ENCODE results near the gene SEZ6L2.
"Not testable (repeated sequence)": the region's sequence is repeated elsewhere in the genome, so short reads cannot be mapped to it uniquely, and the experiment has no call there.

Gene SEZ6L2

DNA sequence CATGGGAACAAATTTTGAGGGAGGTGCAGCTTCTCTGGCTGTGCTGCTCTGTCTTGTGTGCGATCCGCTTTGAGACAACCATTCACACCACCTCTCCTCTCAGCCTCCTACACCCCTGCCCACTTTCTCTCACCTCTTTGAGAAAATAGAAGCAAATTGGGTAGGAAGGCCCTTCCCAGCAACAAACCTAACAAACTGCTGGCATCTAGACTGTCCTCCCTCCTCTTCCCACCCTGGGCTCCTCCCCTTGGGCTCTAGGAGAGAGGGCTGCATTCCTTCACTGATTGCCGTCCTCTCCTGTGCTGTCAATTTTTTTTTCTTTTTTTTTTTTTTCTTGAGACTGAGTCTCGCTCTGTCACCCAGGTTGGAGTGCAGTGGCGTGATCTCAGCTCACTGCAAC lies 49.8 kb downstream of the SEZ6L2 start:
- no peak for DNase-seq

DNA sequence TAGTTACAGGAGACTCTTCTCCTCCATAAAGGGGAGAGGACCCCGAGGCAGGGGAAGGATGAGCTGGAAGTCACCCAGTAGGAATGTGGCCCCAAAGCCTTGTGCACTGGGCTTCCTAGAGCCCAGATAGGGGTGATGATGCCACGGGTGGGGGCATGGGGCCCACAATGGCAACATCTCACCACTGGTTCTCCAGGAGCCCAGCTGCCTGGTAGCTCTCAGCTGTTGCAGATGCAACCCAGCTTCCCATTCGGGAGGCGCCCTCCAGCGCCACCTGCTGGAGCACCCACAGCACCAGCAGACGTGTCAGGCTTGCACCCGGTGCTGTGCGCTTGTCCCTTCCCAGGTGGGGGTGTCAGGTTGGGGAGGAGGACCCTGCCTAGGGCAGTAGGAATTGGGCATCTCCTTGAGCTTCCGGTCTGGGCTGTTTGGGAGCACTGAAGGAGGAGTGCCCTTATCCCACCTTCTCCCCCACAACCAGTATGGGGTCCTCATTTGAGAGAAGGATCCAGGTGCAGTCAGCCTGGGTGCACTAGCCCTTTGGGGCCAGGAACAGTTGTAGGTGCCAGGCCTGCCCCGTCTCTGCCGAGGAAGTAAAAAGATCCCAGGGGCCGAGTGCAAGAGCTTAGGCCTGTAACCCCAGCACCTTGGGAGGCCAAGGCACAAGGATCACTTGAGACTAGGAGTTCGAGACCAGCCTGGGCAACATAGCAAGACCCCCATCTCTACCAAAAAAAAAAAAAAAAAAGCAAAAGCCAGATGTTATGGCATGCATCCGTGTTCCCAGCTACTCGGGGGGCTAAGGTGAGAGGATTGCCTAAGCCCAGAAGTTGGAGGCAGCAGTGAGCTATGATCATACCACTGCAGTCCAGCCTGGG lies 50.7 kb downstream of the SEZ6L2 start:
- no peak for DNase-seq

DNA sequence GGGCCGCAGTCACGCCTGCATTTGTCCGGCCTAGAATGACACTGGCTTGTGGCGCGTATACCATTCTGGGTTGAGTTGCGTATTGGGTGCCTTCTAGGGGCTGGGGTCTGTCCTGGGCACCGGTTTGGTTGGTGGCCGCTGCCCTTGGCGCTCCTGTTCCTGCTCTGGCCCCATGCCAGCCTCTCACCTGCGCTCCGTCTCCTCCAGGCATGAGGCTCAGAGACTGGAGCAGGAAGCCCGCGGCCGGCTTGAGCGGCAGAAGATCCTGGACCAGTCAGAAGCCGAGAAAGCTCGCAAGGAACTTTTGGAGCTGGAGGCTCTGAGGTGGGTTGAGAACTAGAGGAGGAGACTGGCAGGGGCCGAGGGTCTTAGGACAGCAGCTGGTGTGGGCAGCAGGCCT lies 53.7 kb downstream of the SEZ6L2 start:
- no peak for DNase-seq

DNA sequence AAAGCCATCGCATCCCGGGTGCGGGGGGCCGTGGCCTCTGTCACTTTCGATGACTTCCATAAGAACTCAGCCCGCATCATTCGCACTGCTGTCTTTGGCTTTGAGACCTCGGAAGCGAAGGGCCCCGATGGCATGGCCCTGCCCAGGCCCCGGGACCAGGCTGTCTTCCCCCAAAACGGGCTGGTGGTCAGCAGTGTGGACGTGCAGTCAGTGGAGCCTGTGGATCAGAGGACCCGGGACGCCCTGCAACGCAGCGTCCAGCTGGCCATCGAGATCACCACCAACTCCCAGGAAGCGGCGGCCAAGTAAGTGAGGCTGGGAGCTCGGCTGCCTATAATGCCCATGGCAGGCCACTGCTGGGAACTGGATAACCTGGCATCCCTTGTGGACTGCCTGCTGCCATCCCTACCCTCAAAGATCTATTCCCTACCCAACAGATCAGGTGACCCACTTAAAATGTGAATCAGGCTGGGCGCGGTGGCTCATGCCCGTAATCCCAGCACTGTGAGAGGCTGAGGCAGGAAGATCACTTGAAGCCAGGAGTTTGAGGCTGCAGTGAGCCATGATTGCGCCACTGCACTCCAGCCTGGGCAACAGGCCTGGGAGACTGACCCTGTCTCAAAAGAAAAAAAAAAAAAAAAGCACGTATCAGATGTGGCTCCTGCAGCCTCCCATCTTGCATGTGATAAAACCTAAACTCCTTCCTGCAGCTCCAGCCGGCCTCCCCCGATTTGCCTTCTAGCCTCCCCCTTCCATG lies 54.6 kb downstream of the SEZ6L2 start:
- no peak for DNase-seq

DNA sequence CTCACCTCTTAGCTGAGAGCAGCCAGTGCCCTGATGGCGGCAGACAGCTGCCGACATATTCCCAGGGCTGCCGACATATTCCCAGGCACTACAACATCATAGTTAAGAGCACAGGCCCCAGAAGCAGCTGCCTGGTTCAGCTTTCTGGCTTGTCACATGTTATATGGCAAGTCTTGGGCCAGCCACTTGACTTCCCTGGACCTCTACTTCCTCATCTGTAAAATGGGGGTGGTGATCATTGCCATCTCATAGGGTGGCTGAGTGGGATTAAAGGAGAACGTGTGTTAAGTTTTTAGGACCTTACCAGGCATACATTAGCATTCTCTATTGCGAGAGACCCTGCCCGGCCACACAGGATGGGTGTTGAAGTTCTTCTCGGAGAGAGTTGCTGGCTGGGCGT lies 55.4 kb downstream of the SEZ6L2 start:
- DNase-seq: no peak

DNA sequence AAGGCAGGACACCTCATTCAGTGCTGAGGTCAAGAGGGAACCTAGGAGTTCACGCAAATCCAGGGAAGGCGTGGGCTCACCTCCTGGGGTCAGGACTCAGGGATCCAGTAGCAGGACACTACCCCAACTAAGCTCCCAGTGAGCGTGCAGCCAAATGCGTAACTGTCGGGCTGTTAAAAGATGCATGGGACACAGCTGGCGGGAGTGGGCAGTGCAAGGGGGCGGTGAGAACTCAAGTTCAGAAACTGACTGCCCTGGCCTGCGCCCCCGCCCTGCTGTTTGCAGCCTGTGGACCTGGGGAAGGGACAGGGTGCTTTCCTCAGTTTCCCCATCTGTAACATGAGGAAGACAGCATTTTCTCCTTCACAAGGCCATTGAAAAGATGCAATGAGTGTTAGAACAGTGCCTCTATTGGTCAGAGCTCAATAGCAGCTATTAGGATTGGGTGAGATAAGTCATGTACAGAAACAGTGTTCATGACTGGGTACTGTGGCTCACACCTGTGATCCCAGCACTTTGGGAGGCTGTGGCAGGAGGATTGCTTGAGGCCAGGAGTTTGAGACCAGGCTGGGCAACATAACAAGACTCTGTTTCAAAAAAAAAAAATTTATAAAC lies 56.5 kb downstream of the SEZ6L2 start:
- no peak for DNase-seq

DNA sequence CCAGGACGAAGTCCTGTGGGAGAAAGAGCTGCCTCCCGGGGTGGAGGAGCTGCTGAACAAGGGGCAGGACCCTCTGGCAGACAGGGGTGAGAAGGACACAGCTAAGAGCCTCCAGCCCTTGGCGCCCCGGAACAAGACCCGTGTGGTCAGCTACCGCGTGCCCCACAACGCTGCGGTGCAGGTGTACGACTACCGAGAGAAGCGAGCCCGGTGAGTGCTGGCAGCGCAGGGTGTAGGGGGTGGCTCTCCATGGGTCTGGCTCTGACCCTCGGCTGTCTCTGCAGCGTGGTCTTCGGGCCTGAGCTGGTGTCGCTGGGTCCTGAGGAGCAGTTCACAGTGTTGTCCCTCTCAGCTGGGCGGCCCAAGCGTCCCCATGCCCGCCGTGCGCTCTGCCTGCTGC lies 57.7 kb downstream of the SEZ6L2 start:
- no peak for DNase-seq

DNA sequence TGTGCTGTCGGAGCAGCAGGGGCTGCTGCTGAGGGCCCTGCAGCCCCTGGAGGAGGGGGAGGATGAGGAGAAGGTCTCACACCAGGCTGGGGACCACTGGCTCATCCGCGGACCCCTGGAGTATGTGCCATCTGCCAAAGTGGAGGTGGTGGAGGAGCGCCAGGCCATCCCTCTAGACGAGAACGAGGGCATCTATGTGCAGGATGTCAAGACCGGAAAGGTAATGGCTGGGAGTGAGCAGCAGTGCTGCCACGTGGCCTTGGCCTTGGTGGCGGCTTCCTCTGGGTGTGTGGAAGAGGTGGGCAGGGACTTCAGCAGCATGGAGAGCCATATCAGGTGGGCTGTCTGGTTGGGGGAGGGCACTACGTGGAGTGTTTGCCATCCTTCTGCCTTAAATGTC lies 59.1 kb downstream of the SEZ6L2 start:
- no peak for DNase-seq

DNA sequence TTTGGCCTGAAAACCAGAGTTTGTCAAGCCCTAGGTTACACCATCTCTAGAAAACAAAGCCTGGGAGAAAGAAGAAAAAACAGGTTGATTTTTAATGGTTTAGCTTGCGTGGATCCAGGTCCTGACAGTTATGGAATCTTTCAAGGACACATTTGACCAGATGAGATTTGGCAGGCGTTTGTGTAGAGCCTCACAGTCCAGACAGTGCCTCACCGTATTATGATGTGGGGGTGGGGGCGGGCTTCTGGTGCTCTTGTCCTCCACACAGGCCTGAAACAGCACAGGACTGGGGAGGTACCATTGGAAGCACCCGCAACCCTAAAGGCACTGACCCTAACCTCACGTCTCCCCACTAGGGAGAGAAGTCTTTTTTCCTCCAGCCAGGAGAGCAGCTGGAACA lies 59.5 kb downstream of the SEZ6L2 start:
- DNase-seq: no peak

DNA sequence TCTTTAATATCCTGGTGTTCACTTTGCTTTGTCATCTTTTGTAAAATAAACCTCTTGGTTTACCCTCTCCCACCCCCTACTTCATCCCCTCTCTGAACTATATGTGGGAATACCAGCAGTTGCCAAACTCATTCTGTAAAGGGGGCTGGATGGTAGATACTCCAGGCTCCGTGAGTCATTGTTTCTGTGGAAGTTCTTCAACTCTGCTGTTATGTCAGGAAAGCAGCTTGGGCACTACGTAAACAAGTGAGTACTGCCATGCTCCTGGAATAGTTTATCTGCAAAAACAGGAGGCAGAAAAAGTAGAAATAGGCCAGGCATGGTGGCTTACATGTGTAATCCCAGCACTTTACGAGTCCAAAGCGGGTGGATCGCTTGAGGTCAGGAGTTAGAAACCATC lies 61.5 kb downstream of the SEZ6L2 start:
- no peak for DNase-seq

DNA sequence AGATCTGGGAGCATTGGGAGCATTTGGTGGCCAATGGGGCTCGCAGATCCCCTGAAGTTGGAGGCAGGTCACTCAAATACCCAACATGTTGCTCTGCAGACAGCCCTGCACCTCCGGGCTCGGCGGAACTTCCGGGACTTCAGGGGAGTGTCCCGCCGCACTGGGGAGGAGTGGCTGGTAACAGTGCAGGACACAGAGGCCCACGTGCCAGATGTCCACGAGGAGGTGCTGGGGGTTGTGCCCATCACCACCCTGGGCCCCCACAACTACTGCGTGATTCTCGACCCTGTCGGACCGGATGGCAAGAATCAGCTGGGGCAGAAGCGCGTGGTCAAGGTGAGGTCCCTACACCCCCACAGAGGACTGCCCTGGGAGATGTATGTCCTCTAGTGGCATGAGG lies 62.7 kb downstream of the SEZ6L2 start:
- DNase-seq: no peak

DNA sequence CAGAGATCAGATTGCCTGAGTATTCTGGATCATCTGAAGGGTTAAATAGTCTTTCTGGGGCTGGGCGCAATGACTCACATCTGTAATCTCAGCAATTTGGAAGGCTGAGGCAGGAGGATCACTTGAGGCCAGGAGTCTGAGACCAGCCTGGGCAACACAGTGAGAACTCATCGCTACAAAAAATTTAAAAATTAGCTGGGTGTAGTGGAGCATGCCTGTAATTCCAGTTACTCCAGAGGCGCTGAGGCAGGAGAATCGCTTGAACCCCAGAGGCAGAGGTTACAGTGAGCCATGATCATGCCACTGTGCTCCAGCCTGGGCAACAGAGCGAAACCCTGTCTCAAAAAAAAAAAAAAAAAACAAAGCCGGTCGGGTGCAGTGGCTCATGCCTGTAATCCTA lies 63.4 kb downstream of the SEZ6L2 start:
- no peak for DNase-seq

DNA sequence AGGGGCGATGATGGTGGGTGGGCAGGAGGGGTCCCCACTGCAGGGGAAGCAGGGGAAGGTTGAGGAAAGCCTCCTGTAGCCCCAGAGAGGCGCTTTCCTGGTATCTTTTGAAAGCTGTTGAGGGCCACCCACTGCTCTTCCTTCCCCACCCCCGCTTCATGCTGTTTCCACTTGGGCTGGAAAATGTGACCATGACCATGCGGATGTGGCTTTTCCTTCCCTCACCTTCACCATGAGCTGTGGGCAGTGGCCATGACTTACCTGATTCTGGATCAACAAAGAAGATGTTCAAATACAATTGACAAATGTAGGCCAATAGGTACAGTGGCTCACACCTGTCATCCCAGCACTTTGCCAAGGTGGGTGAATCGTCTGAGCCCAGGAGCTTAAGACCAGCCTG lies 65.3 kb downstream of the SEZ6L2 start:
- no peak for DNase-seq

DNA sequence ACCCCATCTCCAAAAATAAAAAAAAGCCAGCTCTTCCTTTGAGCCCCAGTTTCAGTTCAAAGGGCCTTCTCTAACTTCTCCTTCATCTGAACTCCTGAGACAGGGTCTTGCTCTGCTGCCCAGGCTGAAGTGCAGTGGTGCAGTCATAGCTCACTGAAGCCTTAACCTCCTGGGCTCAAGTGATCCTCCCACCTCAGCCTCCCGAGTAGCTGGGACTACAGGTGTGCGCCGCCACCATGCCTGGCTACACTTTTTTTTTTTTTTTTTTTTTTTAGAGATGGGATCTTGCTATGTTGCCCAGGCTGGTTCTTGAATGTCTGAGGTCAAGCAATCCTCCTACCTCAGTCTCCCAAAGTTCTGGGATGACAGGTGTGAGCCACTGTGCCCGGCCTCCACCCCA lies 66.1 kb downstream of the SEZ6L2 start:
- DNase-seq: not testable (repeated sequence)

DNA sequence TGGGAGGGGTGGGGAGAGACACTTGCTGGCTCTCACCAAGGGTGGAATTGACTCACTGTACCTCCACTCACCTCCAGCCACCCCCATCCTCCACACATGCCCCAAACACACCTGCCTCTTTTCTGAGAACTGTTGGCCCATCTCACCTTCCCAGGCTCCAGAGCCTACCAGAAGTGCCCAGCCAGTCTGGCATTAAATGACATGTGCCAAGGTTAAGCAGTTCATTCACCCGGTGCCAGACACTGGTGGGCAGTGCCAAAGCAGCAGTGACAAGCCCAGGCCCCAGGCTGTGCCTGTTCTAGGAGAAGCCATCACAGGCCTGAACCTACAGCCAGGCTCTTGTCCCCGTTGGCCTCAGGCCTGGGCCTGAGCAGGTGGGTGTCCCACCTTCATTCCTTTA lies 67.9 kb downstream of the SEZ6L2 start:
- no peak for DNase-seq

DNA sequence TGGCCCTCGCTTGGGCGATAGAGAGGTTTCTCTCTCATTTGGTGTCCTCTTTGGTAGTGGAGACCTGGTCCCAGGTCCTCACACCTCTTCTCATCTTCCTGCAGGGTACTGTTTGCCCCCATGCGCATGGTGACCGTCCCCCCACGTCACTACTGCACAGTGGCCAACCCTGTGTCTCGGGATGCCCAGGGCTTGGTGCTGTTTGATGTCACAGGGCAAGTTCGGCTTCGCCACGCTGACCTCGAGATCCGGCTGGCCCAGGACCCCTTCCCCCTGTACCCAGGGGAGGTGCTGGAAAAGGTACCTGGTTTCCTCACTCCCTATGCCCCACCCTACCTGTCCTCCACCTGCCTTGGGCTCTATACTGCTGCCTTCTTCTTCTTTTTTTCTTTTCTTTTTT lies 68.6 kb downstream of the SEZ6L2 start:
- no peak for DNase-seq

DNA sequence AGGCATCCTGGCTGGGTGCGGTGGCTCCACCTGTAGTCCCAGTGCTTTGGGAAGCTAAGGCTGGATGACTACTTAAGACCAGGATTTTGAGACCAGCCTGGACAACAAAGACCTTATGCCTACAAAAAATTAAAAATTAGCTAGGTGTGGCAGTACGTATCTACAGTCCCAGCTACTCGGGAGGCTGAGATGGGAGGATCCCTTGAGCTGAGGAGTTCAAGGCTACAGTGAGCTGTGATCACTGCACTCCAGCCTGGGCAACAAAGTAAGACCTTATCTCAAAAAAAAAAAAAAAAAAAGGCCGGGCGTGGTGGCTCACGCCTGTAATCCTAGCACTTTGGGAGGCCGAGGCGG lies 73.0 kb downstream of the SEZ6L2 start:
- DNase-seq: no peak

DNA sequence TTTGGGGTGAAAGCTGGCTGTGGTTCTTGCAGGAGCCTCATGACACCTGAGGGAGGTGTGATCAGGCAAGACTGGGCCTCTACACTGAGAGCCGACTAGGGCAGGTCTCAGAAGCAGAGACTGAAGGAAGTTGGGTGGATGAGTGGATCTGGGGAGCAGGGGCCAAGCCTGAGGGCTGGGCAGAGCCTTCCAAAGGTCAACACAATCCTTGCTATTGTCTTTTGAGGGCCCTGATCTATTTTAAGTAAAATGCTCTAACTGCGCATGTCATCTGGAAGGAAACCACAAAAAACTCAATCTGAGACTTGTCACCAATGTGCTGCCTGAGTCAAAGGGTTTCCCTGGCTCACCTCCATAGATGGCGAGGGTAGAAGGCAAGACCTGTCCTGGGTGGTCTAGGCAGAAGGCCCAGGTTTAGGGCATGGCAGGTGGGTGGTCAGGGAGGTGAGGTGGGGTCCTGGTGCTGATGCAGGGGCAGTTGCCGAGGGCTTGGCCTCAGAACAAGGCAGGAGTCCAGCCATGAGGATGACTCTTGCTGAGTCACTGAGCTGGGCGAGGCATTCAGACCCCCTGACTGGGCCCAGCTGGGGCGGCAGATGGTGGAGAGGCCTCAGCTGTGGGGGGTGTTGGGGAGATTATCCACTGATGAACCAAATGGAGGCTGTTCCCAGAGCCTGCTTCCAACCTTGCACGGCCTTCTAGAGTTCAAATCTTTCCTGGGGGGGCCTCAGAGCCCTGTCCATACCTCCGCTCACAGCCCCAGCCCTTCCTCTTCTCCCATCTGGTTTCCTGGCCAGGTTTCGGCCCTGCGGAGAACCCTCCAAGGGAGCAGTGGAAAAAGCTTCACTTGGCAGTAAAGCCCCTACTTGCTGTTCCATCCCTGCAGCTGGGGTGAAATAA lies 74.0 kb downstream of the SEZ6L2 start:
- DNase-seq: peak; percentile 59

DNA sequence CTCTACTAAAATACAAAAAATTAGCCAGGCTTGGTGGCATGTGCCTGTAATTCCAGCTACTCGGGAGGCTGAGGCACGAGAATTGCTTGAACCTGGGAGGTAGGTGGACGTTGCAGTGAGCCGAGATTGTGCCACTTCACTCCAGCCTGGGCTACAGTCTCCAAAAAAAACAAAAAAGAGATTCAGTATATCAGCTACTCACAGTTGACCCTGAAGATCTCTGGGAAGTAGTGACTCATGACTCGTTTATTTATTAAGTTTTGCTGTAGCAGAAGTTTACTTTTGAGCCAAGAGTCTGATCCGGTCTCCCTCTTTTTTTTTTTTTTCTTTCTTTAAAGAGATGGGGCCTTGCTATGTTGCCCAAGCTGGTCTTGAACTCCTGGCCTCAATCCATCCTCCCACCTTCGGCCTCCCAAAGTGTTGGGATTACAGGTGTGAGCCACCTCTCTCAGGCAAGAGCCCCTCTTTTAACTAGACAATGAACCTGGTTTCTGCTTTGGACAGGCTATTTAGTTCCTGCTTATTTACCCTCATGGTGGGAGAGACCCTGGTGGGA lies 74.7 kb downstream of the SEZ6L2 start:
- DNase-seq: peak; percentile 67

DNA sequence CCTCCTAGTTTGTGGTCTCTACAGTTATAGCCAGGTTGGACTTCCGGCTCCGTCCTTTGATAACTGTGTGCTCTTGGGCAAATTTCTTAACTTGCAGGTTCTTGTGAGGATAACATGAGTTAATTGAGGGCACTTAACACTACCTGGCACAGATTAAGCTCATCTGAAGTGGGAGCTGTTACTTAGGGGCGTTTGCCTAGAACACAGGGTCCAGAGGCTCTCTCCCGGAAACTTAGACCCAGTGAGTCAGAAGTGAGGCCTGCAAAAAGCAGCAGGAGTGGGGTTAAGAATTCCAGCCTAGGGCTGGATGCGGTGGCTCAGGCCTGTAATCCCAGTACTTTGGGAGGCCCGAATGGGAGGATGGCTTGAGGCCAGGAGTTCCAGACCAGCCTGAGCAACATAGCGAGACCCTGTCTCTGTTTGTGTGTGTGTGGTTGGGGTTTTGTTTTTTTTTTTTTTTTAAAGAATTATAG lies 77.7 kb downstream of the SEZ6L2 start:
- DNase-seq: peak; percentile 93

Measured in NCI-H226 (cell line).